ENCODE measurements around the gene FBLN5. TPM values are rescaled to one million over a fixed set of nuclear protein-coding genes. Genes with fewer than 3 reads are reported as not detected.

FBLN5 gene
- total and polyA plus RNA-seq, 11 donors, result 26.0 to 129 (median 40.3) TPM

DNA sequence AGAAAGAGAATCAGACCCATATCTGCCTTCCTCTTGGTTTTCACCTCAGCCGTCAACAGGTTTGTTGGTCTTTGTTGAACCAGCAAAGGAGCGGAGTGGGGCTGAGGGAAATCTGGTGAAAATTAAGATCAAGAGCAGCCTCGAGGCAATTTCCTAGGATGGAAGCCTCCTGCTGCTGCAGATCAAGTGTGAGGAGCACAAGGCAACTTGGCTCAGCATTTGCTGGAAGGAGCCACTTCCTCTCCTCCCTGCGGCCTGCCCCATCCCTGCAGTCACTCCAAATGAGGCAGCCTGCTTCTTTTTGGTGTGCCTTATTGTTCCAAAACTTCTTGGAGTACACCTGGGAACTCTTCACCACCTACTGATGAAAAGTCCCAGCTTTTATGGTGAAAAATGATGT, 85.1 kb downstream of the FBLN5 start:
- ATAC-seq (peak in 1 of 4 donors; percentile 39), DNase-seq (no peak)
- Histone ChIP-seq H3K4me1 (peaks cover 0 to 28% (median 0%) of the 10 kb centered on the region in 12 donors), H3K4me3 (no peak overlapping the region), H3K9me3 (no peaks in the 10 kb centered on the region), H3K27ac (no peak overlapping the region), H3K36me3 (no peaks in the 10 kb centered on the region), H3K27me3 (peaks cover 0 to 9% (median 0%) of the 10 kb centered on the region in 9 donors)
- TF ChIP-seq, protein P1, sequence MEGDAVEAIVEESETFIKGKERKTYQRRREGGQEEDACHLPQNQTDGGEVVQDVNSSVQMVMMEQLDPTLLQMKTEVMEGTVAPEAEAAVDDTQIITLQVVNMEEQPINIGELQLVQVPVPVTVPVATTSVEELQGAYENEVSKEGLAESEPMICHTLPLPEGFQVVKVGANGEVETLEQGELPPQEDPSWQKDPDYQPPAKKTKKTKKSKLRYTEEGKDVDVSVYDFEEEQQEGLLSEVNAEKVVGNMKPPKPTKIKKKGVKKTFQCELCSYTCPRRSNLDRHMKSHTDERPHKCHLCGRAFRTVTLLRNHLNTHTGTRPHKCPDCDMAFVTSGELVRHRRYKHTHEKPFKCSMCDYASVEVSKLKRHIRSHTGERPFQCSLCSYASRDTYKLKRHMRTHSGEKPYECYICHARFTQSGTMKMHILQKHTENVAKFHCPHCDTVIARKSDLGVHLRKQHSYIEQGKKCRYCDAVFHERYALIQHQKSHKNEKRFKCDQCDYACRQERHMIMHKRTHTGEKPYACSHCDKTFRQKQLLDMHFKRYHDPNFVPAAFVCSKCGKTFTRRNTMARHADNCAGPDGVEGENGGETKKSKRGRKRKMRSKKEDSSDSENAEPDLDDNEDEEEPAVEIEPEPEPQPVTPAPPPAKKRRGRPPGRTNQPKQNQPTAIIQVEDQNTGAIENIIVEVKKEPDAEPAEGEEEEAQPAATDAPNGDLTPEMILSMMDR (IDR thresholded peaks at IDR 0.05), result no peak
- no peak for TF ChIP-seq POLR2A (IDR thresholded peaks at IDR 0.05)
- intact Hi-C loops (cut with DNase I), result no loop called here
- 54 to 66% (median 60%) methylated on average over 4 of the region's 4 CpGs for WGBS, 4 donors

DNA sequence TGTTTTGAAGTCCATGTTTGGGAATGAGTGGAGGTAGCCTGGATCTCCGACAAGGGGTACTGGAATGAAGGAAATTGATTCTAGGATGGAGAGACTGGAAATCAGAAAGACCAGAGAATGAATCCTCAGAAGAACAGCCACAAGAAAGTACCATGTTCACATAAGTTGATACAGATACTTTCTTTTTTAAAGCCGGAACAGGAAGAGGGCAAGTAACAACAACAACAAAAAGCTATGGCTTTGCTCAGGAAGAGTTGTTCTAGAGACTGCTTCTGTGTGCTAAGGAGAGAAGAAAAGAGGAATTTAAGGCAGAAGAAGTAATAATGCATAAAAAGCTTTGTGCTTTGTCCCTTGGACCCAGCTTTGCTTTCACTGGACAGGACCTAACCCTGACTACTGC, 86.4 kb downstream of the FBLN5 start:
- no peak overlapping the region for H3K4me3 ChIP-seq
- ATAC-seq (no peak), DNase-seq (no peak)
- 61 to 91% (median 86%) methylated on average over 2 of the region's 2 CpGs for WGBS, 4 donors
- peak overlapping the region in 1 of 12 donors; percentile 59 for H3K27ac ChIP-seq
- H3K9me3 ChIP-seq, result no peaks in the 10 kb centered on the region
- peaks cover 0 to 15% (median 0%) of the 10 kb centered on the region in 9 donors for H3K27me3 ChIP-seq
- H3K36me3 ChIP-seq, result no peaks in the 10 kb centered on the region
- TF ChIP-seq POLR2A (IDR thresholded peaks at IDR 0.05), result no peak
- TF ChIP-seq, protein P1 (IDR thresholded peaks at IDR 0.05), result no peak
- intact Hi-C loops (cut with DNase I), result no loop called here
- peaks cover 0 to 31% (median 0%) of the 10 kb centered on the region in 12 donors for H3K4me1 ChIP-seq

DNA sequence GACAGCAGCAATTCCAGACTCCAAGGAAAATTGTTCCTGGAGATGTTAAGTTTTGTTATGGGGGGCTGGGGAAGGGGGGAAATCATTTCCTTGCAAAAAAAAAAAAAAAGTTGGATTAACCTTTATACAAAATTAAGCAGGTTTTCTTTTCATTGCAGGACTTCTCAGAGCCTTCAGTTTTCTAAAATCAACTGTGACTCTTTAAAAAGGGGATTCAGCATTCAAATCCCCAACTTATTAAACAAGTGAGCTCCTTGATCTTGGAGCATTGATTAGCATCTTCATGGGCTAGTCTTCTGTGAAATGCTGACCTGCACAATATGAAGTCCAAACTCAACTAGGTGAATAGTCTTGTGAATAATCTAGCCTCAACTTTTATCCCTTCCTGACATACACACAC, 87.3 kb downstream of the FBLN5 start:
- Histone ChIP-seq H3K4me3 (no peak overlapping the region), H3K27ac (no peak overlapping the region), H3K36me3 (no peaks in the 10 kb centered on the region), H3K4me1 (peaks cover 0 to 38% (median 0%) of the 10 kb centered on the region in 12 donors), H3K27me3 (peaks cover 0 to 15% (median 0%) of the 10 kb centered on the region in 9 donors), H3K9me3 (no peaks in the 10 kb centered on the region)
- intact Hi-C loops (cut with DNase I), result no loop called here
- no peak for DNase-seq
- no peak for TF ChIP-seq POLR2A (IDR thresholded peaks at IDR 0.05)
- TF ChIP-seq, protein P1 (IDR thresholded peaks at IDR 0.05), result no peak
- no peak for ATAC-seq

DNA sequence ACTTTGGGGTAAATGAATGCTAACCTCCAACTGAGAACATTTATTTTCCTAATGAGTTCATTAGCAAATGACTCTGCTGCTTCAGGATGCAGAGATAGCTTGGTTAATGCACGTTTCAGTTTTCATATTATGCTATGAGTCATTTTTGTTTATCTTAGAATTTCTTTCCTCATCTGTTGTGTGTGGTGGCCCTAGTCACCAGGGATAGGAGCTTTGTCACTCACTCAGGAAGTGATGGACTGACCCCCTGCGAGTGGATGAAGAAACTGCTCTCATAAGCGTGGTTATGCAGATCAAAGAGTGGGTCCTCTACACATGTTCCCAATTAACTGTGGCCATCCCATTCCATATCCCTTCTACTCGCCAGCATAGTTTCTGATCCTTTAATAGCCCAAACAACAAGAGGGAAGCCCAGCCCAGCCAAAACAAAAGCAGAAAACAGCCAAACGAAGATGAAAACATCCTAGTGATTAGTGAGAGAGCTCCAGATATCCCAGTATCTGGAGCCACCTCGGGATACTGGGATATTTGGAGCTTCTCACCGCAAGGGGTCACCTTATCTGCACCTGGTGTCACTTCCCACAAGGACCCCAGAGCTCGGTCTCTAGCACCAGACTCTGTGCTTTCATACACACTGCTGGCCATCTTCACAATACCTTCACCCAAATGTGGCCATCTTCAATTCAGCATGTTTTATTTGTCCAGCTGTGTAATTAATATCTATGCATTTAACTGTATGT, 88.8 kb downstream of the FBLN5 start:
- H3K27ac ChIP-seq, result no peak overlapping the region
- no peaks in the 10 kb centered on the region for H3K36me3 ChIP-seq
- H3K9me3 ChIP-seq, result no peaks in the 10 kb centered on the region
- peaks cover 0 to 46% (median 3%) of the 10 kb centered on the region in 12 donors for H3K4me1 ChIP-seq
- 20 to 30% (median 27%) methylated on average over 8 of the region's 8 CpGs for WGBS, 4 donors
- DNase-seq, result no peak
- intact Hi-C loops (cut with DNase I), result no loop called here
- TF ChIP-seq POLR2A (IDR thresholded peaks at IDR 0.05), result no peak
- TF ChIP-seq, protein P1 (IDR thresholded peaks at IDR 0.05), result no peak
- ATAC-seq, result peak in 2 of 4 donors; percentile 40 to 45
- peaks cover 0 to 15% (median 0%) of the 10 kb centered on the region in 9 donors for H3K27me3 ChIP-seq
- no peak overlapping the region for H3K4me3 ChIP-seq
